ENCODE results near the gene LIN7A.
"Not testable (repeated sequence)": the region's sequence is repeated elsewhere in the genome, so short reads cannot be mapped to it uniquely, and the experiment has no call there.

Gene LIN7A

DNA sequence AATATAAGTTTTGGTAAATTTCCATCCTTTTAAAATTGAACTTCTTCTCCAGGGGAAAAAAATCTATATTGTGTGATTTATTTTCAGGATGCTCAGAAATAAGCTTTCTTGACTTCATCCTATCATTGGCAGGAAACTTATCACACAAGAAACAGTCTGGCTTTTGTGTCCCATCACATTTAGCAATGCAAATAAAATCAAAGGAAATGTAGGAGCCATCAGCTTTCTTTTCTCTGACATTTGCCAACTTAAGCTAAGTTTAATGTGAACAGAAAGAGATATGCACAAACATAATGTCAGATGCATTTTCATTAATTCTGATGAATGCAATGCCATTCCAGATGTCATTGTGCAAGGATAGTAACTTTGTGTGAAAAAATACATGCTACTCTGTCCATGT, 56.6 kb downstream of the LIN7A start:
- no peak overlapping the region for H3K9ac ChIP-seq (ENCODE audit: low read length)
- H3K27ac ChIP-seq (ENCODE audit: low read length) = no peak overlapping the region
- TF ChIP-seq EZH2phosphoT487 (IDR thresholded peaks at IDR 0.05; ENCODE audit: low read depth) = no peak
- TF ChIP-seq, protein P1, sequence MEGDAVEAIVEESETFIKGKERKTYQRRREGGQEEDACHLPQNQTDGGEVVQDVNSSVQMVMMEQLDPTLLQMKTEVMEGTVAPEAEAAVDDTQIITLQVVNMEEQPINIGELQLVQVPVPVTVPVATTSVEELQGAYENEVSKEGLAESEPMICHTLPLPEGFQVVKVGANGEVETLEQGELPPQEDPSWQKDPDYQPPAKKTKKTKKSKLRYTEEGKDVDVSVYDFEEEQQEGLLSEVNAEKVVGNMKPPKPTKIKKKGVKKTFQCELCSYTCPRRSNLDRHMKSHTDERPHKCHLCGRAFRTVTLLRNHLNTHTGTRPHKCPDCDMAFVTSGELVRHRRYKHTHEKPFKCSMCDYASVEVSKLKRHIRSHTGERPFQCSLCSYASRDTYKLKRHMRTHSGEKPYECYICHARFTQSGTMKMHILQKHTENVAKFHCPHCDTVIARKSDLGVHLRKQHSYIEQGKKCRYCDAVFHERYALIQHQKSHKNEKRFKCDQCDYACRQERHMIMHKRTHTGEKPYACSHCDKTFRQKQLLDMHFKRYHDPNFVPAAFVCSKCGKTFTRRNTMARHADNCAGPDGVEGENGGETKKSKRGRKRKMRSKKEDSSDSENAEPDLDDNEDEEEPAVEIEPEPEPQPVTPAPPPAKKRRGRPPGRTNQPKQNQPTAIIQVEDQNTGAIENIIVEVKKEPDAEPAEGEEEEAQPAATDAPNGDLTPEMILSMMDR (IDR thresholded peaks at IDR 0.05; ENCODE audit: low read depth, low read length) = no peak
- H3K36me3 ChIP-seq (replicated peaks; ENCODE audit: low read depth, low read length) = no peaks in the 10 kb centered on the region
- H3K4me2 ChIP-seq (ENCODE audit: low read length) = no peak overlapping the region
- no peaks in the 10 kb centered on the region for H3K9me3 ChIP-seq (ENCODE audit: insufficient read depth, low read length)
- no peak overlapping the region for H2AFZ ChIP-seq (ENCODE audit: low read depth, low read length)
- no peaks in the 10 kb centered on the region for H3K79me2 ChIP-seq (ENCODE audit: low read length)
- H3K27me3 ChIP-seq (ENCODE audit: low read depth, low read length) = no peaks in the 10 kb centered on the region
- H3K4me1 ChIP-seq (ENCODE audit: low read length) = no peaks in the 10 kb centered on the region
- H3K4me3 ChIP-seq (ENCODE audit: low read length) = no peak overlapping the region
- no peaks in the 10 kb centered on the region for H4K20me1 ChIP-seq (ENCODE audit: insufficient read depth, low read length)

DNA sequence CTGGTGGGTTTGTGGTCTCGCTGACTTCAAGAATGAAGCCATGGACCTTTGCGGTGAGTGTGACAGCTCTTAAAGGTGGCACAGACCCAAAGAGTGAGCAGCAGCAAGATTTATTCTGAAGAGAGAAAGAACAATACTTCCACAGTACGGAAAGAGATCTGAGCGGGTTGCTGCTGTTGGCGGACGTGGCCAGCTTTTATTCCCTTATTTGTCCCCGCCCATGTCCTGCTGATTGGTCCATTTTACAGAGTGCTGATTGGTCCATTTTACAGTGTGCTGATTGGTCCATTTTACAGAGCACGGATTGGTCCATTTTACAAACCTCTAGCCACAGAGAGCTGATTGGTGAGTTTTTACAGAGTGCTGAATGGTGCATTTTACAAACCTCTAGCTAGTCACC, 59.3 kb downstream of the LIN7A start:
- H3K9me3 ChIP-seq (ENCODE audit: insufficient read depth, low read length); H3K27ac ChIP-seq (ENCODE audit: low read length); H4K20me1 ChIP-seq (ENCODE audit: insufficient read depth, low read length); H3K4me2 ChIP-seq (ENCODE audit: low read length); H3K4me3 ChIP-seq (ENCODE audit: low read length); H3K36me3 ChIP-seq (replicated peaks; ENCODE audit: low read depth, low read length); H3K9ac ChIP-seq (ENCODE audit: low read length); H3K79me2 ChIP-seq (ENCODE audit: low read length); H3K4me1 ChIP-seq (ENCODE audit: low read length); H3K27me3 ChIP-seq (ENCODE audit: low read depth, low read length); H2AFZ ChIP-seq (ENCODE audit: low read depth, low read length): not testable (repeated sequence)

DNA sequence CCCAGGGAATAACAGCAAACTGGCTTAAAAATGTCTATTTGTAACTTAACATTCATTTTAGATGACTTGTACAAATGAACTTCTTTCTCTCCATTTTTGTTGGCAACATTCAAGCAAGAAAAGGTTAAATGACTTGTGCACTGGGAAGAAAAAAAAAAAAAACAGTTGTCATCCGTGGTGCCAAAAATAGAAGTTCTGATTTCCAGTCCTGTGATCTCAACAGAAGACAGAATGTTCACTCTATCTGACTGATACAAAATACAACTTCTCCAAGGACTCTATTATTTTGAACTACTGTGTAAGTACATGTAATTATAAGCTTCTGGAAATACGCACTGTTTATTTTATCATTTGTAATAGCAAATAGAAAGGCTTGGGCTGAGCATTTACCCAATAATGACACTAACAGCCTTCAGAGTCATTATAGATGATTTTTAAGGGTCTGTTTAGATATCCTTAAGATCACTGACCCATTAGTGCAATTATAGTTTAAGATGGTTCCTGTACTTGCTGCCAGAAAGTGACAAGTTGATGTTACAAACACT, 59.9 kb downstream of the LIN7A start:
- no peaks in the 10 kb centered on the region for H3K4me1 ChIP-seq (ENCODE audit: low read length)
- no peaks in the 10 kb centered on the region for H3K79me2 ChIP-seq (ENCODE audit: low read length)
- H2AFZ ChIP-seq (ENCODE audit: low read depth, low read length) = no peak overlapping the region
- no peak overlapping the region for H3K9ac ChIP-seq (ENCODE audit: low read length)
- TF ChIP-seq, protein P1 (IDR thresholded peaks at IDR 0.05; ENCODE audit: low read depth, low read length) = no peak
- no peak for TF ChIP-seq EZH2phosphoT487 (IDR thresholded peaks at IDR 0.05; ENCODE audit: low read depth)
- no peak overlapping the region for H3K4me2 ChIP-seq (ENCODE audit: low read length)
- no peaks in the 10 kb centered on the region for H4K20me1 ChIP-seq (ENCODE audit: insufficient read depth, low read length)
- H3K27me3 ChIP-seq (ENCODE audit: low read depth, low read length) = no peaks in the 10 kb centered on the region
- no peak overlapping the region for H3K4me3 ChIP-seq (ENCODE audit: low read length)
- H3K27ac ChIP-seq (ENCODE audit: low read length) = no peak overlapping the region
- H3K36me3 ChIP-seq (replicated peaks; ENCODE audit: low read depth, low read length) = no peaks in the 10 kb centered on the region
- H3K9me3 ChIP-seq (ENCODE audit: insufficient read depth, low read length) = no peaks in the 10 kb centered on the region

DNA sequence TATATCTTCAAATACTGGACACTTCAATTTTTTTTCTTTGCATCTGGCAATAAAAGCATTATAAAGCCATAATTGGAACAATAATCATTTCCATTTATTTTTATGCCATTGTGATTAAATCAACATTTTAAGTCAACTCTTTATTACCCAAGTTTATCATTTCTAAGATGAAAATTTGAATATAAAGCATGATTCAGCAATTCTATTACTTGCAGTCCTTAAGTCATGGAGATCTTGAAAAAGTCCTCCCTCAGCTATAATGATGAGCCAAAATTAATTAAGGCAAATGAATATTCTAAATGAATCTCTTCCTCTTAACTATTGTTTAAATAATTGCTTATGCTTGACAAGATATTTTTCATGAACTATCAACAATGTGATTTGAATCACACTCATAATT, 65.7 kb downstream of the LIN7A start:
- no peak overlapping the region for H2AFZ ChIP-seq (ENCODE audit: low read depth, low read length)
- H4K20me1 ChIP-seq (ENCODE audit: insufficient read depth, low read length) = no peaks in the 10 kb centered on the region

More for the DNA sequence above, 65.7 kb downstream of the LIN7A start:
- Histone ChIP-seq H3K79me2 (ENCODE audit: low read length) (no peaks in the 10 kb centered on the region), H3K4me2 (ENCODE audit: low read length) (no peak overlapping the region), H3K4me3 (ENCODE audit: low read length) (no peak overlapping the region), H3K9me3 (ENCODE audit: insufficient read depth, low read length) (no peaks in the 10 kb centered on the region), H3K4me1 (ENCODE audit: low read length) (no peaks in the 10 kb centered on the region), H3K36me3 (replicated peaks; ENCODE audit: low read depth, low read length) (no peaks in the 10 kb centered on the region), H3K9ac (ENCODE audit: low read length) (no peak overlapping the region), H3K27ac (ENCODE audit: low read length) (no peak overlapping the region), H3K27me3 (ENCODE audit: low read depth, low read length) (no peaks in the 10 kb centered on the region)
- TF ChIP-seq, protein P1 (IDR thresholded peaks at IDR 0.05; ENCODE audit: low read depth, low read length) = no peak
- TF ChIP-seq EZH2phosphoT487 (IDR thresholded peaks at IDR 0.05; ENCODE audit: low read depth) = no peak

Measured in OCI-LY3 (cell line).